Suppressor macrophage treated with lipopolysaccharide for 4 hours (primary cell): Measurements from ENCODE around the gene TRIM54.
"Not testable (repeated sequence)": the region's sequence is repeated elsewhere in the genome, so short reads cannot be mapped to it uniquely, and the experiment has no call there.

Experiments
- DNase-seq: peaks from one replicate; pipeline ENCODE4 v3.0.0-alpha.2; 2020

The TRIM54 gene

GRCh38 chr2:27258051-27258450 is 24.2 kb upstream of the TRIM54 start:
- no peak for DNase-seq

GRCh38 chr2:27261241-27261925 is 20.8 kb upstream of the TRIM54 start:
- no peak for DNase-seq

DNA sequence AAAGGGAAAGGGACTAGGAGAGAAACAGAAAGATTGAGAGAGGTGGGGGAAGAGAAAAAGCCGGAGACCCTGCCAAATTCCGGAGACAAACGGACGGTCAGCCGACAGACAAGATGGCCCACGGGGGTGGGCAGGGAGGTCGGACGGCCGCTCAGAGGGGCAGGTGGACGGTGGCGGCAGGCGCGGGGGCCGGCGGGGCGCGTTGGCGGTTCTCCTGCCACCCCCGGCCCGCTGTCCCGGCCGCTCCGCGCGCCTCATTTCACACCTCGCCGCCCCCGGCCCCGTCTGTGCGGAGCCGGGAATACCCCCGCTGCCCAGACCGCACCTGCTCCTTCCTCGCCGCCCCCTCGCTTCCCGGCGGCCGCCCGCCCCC is 20.3 kb upstream of the TRIM54 start:
- no peak for DNase-seq

DNA sequence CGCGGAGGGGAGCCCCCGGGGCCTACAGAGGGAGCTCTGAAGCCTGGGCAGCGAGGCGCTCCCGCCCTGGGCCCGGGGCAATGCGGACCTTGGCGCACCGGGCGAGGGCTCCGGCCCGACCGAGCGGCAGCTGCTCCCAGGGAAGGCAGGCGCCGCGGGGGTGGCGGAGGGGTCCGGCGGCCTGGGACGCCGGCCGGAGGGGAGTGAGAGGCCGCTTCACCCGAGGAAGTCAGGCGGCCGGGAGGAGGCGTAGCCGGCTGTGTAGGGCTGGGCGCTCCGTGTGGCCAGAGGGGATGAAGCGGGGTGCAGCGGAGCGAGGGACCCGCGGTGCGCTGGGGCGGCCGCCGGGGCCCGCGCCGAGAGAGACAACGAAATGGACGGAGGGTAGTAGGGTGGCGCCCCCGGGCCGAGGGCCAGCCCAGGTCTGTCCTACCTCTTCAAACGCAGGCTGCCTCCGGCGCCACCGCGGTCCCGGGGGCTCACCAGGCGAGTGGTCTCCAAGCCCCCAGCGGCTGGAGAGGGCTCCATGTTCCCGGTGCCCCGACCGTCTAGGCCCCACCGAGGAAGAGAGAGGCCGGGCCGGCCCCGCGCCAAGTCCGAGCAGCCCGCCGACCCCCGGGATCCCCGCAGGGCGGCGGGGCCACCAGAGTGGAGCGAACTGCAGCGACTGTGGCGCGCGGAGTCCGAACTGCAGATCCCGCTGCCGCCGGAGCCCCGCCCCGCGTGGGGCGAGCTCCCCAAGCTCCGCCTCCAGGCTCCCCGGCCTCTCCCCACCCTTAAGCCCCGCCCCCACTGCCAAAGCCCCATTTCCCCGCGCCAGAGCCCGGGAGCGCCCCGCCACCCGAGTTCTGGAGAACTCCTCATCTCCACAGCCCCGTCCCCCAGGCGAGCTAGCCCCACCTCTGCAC is 19.6 kb upstream of the TRIM54 start, which contains the start of gene SLC30A3:
TSS of gene SLC30A3 (minus strand) at position 669 of the 908 bp plus-strand sequence. CDS start at position 528, 141 bp downstream.
- peak; percentile 71 for DNase-seq

DNA sequence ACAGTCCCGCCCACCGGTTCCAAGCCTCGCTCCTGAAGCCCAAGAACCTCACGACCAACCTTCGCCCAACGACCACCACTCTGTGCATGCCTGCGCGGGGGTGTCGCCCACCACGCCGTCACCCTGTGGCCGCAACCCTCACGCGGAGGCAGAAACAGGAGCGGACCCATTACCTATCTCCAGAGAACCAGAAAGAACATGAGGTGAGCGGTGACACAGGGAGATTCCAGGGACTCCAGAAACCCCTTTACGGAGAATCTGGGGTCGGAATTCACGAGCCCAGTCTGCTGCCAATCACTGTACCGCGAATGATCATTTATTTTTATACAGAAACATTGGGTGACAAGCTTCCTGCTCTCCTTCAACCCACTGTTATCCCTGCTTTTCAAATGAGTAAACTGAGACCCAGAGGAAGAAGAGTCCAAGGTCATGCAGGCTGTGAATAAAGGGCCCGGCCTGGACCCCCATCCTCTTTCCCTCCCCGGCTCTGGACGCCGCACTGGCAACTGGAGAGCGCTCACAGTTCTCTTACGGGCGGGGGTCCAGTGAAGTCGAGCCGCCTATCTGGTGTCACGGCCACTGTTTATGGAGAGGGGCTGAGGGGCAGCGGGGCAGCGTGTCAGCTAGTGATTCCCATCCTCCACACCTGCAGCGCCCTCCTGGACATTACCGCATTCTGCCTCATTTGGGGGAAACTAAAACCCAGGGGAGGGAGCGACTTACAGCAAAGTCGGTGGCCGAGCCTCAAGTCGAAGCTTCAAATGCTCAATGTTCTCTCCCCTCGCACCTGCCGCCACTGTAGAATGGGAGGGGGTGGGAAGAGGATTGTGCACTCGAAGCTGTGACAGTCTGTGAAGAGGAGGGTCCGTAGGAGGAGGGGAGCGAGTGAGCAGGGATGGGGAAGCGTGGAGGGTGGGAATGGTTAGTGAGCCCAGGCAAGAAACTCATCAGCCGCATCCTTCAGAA is 18.7 kb upstream of the TRIM54 start:
- no peak for DNase-seq

- DNase-seq, result no peak
Observed at GRCh38 chr2:27264253-27264752, 17.9 kb upstream of the TRIM54 start.

GRCh38 chr2:27264753-27265535 is 17.3 kb upstream of the TRIM54 start:
- peak; percentile 79 for DNase-seq

GRCh38 chr2:27265536-27265870 is 16.7 kb upstream of the TRIM54 start:
- DNase-seq, result no peak

DNA sequence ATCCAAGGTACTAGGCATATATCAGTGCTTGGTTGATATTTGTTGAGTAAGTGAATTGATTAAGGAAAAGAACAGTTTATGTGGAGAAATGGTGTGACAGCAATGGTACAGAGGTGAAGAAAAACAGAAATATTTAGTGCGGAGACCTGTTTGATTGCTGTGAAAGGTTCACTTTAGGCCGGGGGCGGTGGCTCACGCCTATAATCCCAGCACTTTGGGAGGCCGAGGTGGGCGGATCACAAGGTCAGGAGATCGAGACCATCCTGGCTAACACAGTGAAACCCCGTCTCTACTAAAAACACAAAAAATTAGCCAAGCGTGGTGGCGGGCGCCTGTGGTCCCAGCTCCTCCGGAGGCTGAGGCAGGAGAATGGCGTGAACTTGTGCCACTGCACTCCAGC is 13.9 kb upstream of the TRIM54 start:
- DNase-seq, result not testable (repeated sequence)

DNA sequence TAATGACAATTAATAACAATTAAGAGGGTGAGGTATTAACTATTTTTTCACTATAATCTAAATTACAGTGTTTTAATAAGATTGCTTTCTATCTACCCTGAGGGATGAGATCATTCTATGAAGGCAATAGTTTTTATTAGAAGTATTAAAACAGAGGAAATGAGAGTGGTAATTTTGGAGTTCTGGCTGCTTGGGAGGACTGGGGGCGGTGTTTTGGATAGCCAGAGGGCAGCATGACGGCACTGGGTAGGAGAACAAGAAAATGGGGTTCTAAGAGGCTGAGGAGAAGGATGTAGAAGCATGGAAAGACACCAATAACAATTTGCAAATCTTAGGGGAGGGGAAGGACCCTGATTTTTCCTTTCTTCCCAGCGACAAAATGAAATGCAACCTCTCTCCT is 12.1 kb upstream of the TRIM54 start:
- DNase-seq, result no peak

GRCh38 chr2:27270670-27271069 is 11.6 kb upstream of the TRIM54 start:
- peak; percentile 56 for DNase-seq

DNA sequence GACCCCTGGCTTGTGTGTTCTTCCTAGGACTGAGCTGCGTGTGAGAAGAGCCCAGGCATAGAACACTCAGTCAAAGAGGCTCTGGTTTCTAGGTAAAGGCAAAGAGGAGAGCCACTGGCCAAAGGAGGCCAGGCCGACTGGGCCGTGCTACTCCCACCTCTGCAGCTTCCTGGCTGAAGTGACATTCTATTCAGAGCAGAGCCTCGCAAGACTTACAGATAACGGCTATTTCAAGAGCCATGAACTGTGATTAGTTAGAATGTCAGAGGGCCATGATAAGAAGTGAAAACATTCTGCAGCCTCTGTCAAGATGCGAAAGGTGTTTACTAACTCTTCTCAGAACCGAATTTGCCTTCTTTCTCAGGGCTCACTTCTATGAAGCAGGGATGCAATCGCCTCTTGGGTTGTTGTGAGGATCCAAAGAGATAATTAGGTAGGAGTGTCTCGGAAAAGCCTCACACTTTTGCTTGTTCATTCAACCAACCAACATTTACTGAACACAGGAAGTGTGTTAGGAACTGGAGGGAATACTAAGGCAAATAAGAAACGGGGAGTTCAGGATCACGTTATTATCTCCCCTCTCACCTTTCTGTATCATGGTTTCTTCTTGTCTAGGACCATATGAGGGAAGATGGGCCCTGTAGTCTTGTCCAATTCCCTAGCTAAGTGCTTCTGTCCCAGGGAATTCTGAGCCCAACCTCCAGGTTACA is 10.4 kb upstream of the TRIM54 start:
- DNase-seq, result no peak

GRCh38 chr2:27272537-27273522 is 9.4 kb upstream of the TRIM54 start:
- not testable (repeated sequence) for DNase-seq

- no peak for DNase-seq
Observed at GRCh38 chr2:27275211-27276150, 6.7 kb upstream of the TRIM54 start, which contains the start of gene DNAJC5G. TSS of gene DNAJC5G (plus strand) at chr2:27275433. CDS start at chr2:27276729, 1,296 bp downstream.

GRCh38 chr2:27278010-27278409 is 4.2 kb upstream of the TRIM54 start:
- DNase-seq, result no peak

GRCh38 chr2:27280826-27281225 is 1.4 kb upstream of the TRIM54 start:
- DNase-seq, result no peak

- DNase-seq, result no peak
Observed at GRCh38 chr2:27281442-27281841, 787 bp upstream of the TRIM54 start.

DNA sequence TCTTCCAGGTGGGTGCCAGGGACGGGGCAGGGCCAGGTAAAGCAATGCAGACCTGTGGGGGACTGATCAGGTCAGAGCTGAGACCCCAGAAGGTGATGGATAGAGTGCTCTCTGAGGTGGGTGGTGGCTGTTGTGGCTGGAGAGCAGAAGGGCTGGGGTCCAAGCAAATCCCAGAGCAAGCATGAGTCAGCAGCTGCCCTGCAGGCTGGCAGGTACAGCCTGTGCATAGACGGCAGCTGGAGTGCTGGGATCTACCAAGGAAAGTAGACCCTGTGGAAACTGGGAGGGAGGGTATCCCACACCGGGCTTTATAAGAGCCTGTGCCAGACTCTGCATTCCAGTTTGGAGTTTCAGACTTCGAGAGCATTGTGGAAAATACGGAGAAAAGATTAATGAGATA is 663 bp downstream of the TRIM54 start:
- no peak for DNase-seq

DNA sequence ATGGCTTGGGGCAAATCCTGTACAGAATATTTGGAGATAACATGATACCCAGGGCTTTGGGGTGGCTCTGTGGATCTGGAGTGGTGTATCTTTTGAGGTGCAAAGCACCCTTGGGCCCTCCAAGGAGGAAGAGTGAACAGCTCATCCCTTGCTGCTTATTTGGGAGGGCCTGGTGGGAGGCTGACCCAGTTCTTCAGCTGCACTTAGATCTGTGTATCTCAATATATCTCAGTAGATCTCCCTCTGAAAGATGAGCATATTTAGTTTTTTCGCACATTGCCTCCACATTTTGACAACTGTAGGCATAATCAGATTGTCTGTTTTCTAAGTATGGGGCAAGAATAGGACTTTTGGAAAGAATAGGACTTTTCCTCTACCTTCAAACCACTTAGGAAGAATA is 2.8 kb downstream of the TRIM54 start:
- no peak for DNase-seq
